PC-3 (cell line): ENCODE results near the gene PTPRN2. TPM values are rescaled to one million over a fixed set of nuclear protein-coding genes. Genes with fewer than 3 reads are reported as not detected.

ENCODE experiments used
- ATAC-seq: fragments of 200-7000 bp; cut with Tn5 transposase; 2 replicates; pipeline ENCODE4 v1.9.1; 2020; ENCODE audit warnings: mild to moderate bottlenecking, moderate library complexity
- BruUV-seq: library from RNA; stranded (reverse); fragments of 400-500 nt; replicated peaks from 2 replicates; lab custom pipeline; 2021; lab: Mats Ljungman, UMichigan
- CTCF ChIA-PET: fragments of 300-600 bp; sonication (Branson Sonifier 250); formaldehyde crosslinking; loops from one replicate; lab custom pipeline; 2022; ENCODE audit warnings: antibody characterized with exemption; lab: Charles Lee
- POLR2A ChIA-PET: fragments of 300-600 bp; sonication (Branson Sonifier 250); formaldehyde crosslinking; loops from one replicate; lab custom pipeline; 2022; ENCODE audit warnings: antibody characterized with exemption; ENCODE audit not compliant: unreplicated experiment; lab: Charles Lee
- DNase-seq: peaks from one replicate; pipeline ENCODE4 v3.0.0-alpha.2; 2015
- H2AFZ ChIP-seq: fragments of 300-600 bp; sonication (generic); 2 replicates; pipeline ENCODE4 v1.6.0; 2016; ENCODE audit warnings: antibody characterized with exemption, low read length
- H3F3A ChIP-seq: fragments of 300-600 bp; sonication (generic); one replicate; pipeline ENCODE4 v1.6.0; 2017; ENCODE audit warnings: antibody characterized with exemption, low read length, control low read depth, mild to moderate bottlenecking; ENCODE audit not compliant: unreplicated experiment
- H3K27ac ChIP-seq: fragments of 300-600 bp; sonication (generic); 2 replicates; pipeline ENCODE4 v1.5.1; 2016; ENCODE audit warnings: mild to moderate bottlenecking, low read length
- H3K27me3 ChIP-seq: fragments of 300-600 bp; sonication (generic); 2 replicates; pipeline ENCODE4 v1.6.1; 2016; ENCODE audit warnings: low read length, mixed read lengths
- H3K36me3 ChIP-seq: fragments of 300-600 bp; sonication (generic); 2 replicates; pipeline ENCODE4 v1.6.1; 2016; ENCODE audit warnings: low read depth, mixed run types, low read length, mixed read lengths
- H3K4me1 ChIP-seq: fragments of 300-600 bp; sonication (generic); 2 replicates; pipeline ENCODE4 v1.5.1; 2016; ENCODE audit warnings: low read length; ENCODE audit not compliant: insufficient read depth
- H3K4me2 ChIP-seq: fragments of 300-600 bp; sonication (generic); 2 replicates; pipeline ENCODE4 v1.6.0; 2016; ENCODE audit warnings: low read length
- H3K4me3 ChIP-seq: fragments of 300-600 bp; sonication (generic); 2 replicates; pipeline ENCODE4 v1.5.1; 2016; ENCODE audit warnings: mild to moderate bottlenecking, low read length, mixed read lengths
- H3K79me2 ChIP-seq: fragments of 300-600 bp; sonication (generic); 2 replicates; pipeline ENCODE4 v1.6.1; 2017; ENCODE audit warnings: low read length, mixed read lengths
- H3K9ac ChIP-seq: fragments of 300-600 bp; sonication (generic); 2 replicates; pipeline ENCODE4 v1.6.0; 2016; ENCODE audit warnings: mild to moderate bottlenecking, low read length
- H3K9me2 ChIP-seq: fragments of 300-600 bp; sonication (generic); replicated peaks from 2 replicates; pipeline ENCODE4 v1.6.1; 2016; ENCODE audit warnings: mixed run types, low read length, mixed read lengths
- H3K9me3 ChIP-seq: fragments of 300-600 bp; sonication (generic); 2 replicates; pipeline ENCODE4 v1.6.1; 2016; ENCODE audit warnings: low read length, mixed read lengths
- H4K20me1 ChIP-seq: fragments of 300-600 bp; sonication (generic); 2 replicates; pipeline ENCODE4 v1.6.1; 2016; ENCODE audit warnings: low read length, mixed read lengths
- EZH2 ChIP-seq: fragments of 300-600 bp; sonication (generic); IDR thresholded peaks from one replicate; pipeline ENCODE4 v1.6.1; 2017; ENCODE audit warnings: antibody characterized with exemption, mild to moderate bottlenecking, low read length; ENCODE audit not compliant: unreplicated experiment
- EZH2phosphoT487 ChIP-seq: fragments of 300-600 bp; sonication (generic); IDR thresholded peaks from 2 replicates; pipeline ENCODE4 v1.6.1; 2018; ENCODE audit warnings: mild to moderate bottlenecking, antibody characterized with exemption, low read length, borderline replicate concordance
- intact Hi-C: fragments of 100-400 bp; cut with micrococcal nuclease; formaldehyde crosslinking; loops from 2 replicates; pipeline ENCODE4 v1.9.0; 2023
- total RNA-seq: library from RNA; depleted of rRNA; stranded (reverse); fragments of >200 nt; gene quantifications from 2 replicates; pipeline ENCODE4 v1.2.3, GENCODE V29; 2014
- TF ChIP-seq, protein P1 (sequence below): fragments of 300-600 bp; sonication (generic); conservative IDR thresholded peaks from 2 replicates; pipeline ENCODE4 v1.5.1; 2017; ENCODE audit warnings: antibody characterized with exemption, low read depth, mild to moderate bottlenecking, low read length

The PTPRN2 gene
- total RNA-seq, 1 experiment from 2014 or later, result 3.2 TPM

- Histone ChIP-seq H3K4me1 (no peaks in the 10 kb centered on the region), H3F3A (no peaks in the 10 kb centered on the region), H3K4me2 (no peak overlapping the region), H3K36me3 (no peaks in the 10 kb centered on the region), H3K9me2 (no peaks in the 10 kb centered on the region), H3K9ac (no peak overlapping the region), H3K9me3 (no peaks in the 10 kb centered on the region), H3K27me3 (no peaks in the 10 kb centered on the region), H4K20me1 (no peaks in the 10 kb centered on the region), H3K27ac (no peak overlapping the region), H2AFZ (no peak overlapping the region), H3K4me3 (no peak overlapping the region), H3K79me2 (no peaks in the 10 kb centered on the region)
- POLR2A ChIA-PET, result no interaction called here
- intact Hi-C loops, result no loop called here
- no TSS peak for BruUV-seq
- TF ChIP-seq, protein P1, sequence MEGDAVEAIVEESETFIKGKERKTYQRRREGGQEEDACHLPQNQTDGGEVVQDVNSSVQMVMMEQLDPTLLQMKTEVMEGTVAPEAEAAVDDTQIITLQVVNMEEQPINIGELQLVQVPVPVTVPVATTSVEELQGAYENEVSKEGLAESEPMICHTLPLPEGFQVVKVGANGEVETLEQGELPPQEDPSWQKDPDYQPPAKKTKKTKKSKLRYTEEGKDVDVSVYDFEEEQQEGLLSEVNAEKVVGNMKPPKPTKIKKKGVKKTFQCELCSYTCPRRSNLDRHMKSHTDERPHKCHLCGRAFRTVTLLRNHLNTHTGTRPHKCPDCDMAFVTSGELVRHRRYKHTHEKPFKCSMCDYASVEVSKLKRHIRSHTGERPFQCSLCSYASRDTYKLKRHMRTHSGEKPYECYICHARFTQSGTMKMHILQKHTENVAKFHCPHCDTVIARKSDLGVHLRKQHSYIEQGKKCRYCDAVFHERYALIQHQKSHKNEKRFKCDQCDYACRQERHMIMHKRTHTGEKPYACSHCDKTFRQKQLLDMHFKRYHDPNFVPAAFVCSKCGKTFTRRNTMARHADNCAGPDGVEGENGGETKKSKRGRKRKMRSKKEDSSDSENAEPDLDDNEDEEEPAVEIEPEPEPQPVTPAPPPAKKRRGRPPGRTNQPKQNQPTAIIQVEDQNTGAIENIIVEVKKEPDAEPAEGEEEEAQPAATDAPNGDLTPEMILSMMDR, result no peak
- TF ChIP-seq EZH2phosphoT487, result no peak
- no peak for TF ChIP-seq EZH2
- DNase-seq (no peak), ATAC-seq (no peak)
- CTCF ChIA-PET, result no interaction called here
These were observed 423.2 kb downstream of the PTPRN2 start for GRCh38 chr7:158164101-158165095.

GRCh38 chr7:158161194-158161593 lies 426.4 kb downstream of the PTPRN2 start:
- no peaks in the 10 kb centered on the region for H3K9me2 ChIP-seq
- no peak overlapping the region for H3K27ac ChIP-seq
- H3K4me2 ChIP-seq, result no peak overlapping the region
- BruUV-seq, result no TSS peak
- no peaks in the 10 kb centered on the region for H3K36me3 ChIP-seq
- DNase-seq (no peak), ATAC-seq (no peak)
- no peak overlapping the region for H3K9ac ChIP-seq
- no peak overlapping the region for H3K4me3 ChIP-seq
- no peak overlapping the region for H2AFZ ChIP-seq
- H3K4me1 ChIP-seq, result no peaks in the 10 kb centered on the region
- TF ChIP-seq EZH2, result no peak
- TF ChIP-seq, protein P1, result no peak
- TF ChIP-seq EZH2phosphoT487, result no peak
- no peaks in the 10 kb centered on the region for H4K20me1 ChIP-seq
- POLR2A ChIA-PET, result no interaction called here
- H3K79me2 ChIP-seq, result no peaks in the 10 kb centered on the region
- no peaks in the 10 kb centered on the region for H3K27me3 ChIP-seq
- CTCF ChIA-PET, result no interaction called here
- no peaks in the 10 kb centered on the region for H3K9me3 ChIP-seq
- no peaks in the 10 kb centered on the region for H3F3A ChIP-seq
- intact Hi-C loops, result no loop called here

- H3K9me3 ChIP-seq, result no peaks in the 10 kb centered on the region
- no TSS peak for BruUV-seq
- POLR2A ChIA-PET, result no interaction called here
These were observed 427.4 kb downstream of the PTPRN2 start for GRCh38 chr7:158160199-158160598.

More at GRCh38 chr7:158160199-158160598, 427.4 kb downstream of the PTPRN2 start:
- H3K4me3 ChIP-seq, result no peak overlapping the region
- H3K4me2 ChIP-seq, result no peak overlapping the region
- intact Hi-C loops, result no loop called here
- no peaks in the 10 kb centered on the region for H3K79me2 ChIP-seq
- ATAC-seq (no peak), DNase-seq (no peak)
- no peaks in the 10 kb centered on the region for H3K27me3 ChIP-seq
- H3K4me1 ChIP-seq, result no peaks in the 10 kb centered on the region
- no peak for TF ChIP-seq EZH2phosphoT487
- no peaks in the 10 kb centered on the region for H3K36me3 ChIP-seq
- H2AFZ ChIP-seq, result no peak overlapping the region
- no peak overlapping the region for H3K27ac ChIP-seq
- no peaks in the 10 kb centered on the region for H4K20me1 ChIP-seq
- CTCF ChIA-PET, result no interaction called here
- no peaks in the 10 kb centered on the region for H3F3A ChIP-seq
- no peak overlapping the region for H3K9ac ChIP-seq
- no peaks in the 10 kb centered on the region for H3K9me2 ChIP-seq
